H1 (cell line): Measurements from ENCODE around the gene CERT1. TPM values are rescaled to one million over a fixed set of nuclear protein-coding genes. Genes with fewer than 3 reads are reported as not detected.

Source experiments
- CTCF ChIA-PET: fragments of 300-600 bp; sonication (Branson Sonifier 250); formaldehyde crosslinking; loops from one replicate; lab custom pipeline; 2021; ENCODE audit not compliant: partially characterized antibody; lab: Charles Lee
- POLR2A ChIA-PET: fragments of 300-600 bp; sonication (Branson Sonifier 250); formaldehyde crosslinking; loops from one replicate; lab custom pipeline; 2021; ENCODE audit warnings: inconsistent platforms; ENCODE audit not compliant: partially characterized antibody; lab: Charles Lee
- DNase-seq, 2 experiments: peaks; one replicate each; pipeline versions ENCODE4 v3.0.0 to v3.0.0-alpha.2; 2010 to 2022; ENCODE audit warnings: low spot score in 2 of 2, low read depth in 1 of 2, mixed read lengths in 1 of 2
- FAIRE-seq: peaks from 2 replicates; lab custom pipeline; 2011; peaks lifted over from hg19 to GRCh38; lab: Jason Lieb, UNC
- H2AFZ ChIP-seq: 2 replicates; pipeline ENCODE4 v1.8.1; 2012; ENCODE audit warnings: low read length, inconsistent platforms
- H2AK5ac ChIP-seq: 2 replicates; pipeline ENCODE4 v1.6.1; 2013; ENCODE audit warnings: low read depth, low read length
- H2BK120ac ChIP-seq: replicated peaks from 2 replicates; pipeline ENCODE3; 2013; ENCODE audit warnings: low read depth, low read length, inconsistent platforms
- H2BK12ac ChIP-seq: 2 replicates; pipeline ENCODE4 v1.6.1; 2013; ENCODE audit warnings: low read depth, low read length
- H2BK15ac ChIP-seq: 2 replicates; pipeline ENCODE4 v1.6.1; 2013; ENCODE audit warnings: low read length
- H2BK20ac ChIP-seq: 2 replicates; pipeline ENCODE4 v1.6.1; 2013; ENCODE audit warnings: low read length
- H2BK5ac ChIP-seq: 2 replicates; pipeline ENCODE4 v1.6.1; 2013; ENCODE audit warnings: low read depth, low read length
- H3K14ac ChIP-seq: 2 replicates; pipeline ENCODE4 v1.6.1; 2013; ENCODE audit warnings: inconsistent platforms; ENCODE audit not compliant: insufficient read length
- H3K18ac ChIP-seq: 2 replicates; pipeline ENCODE4 v1.6.1; 2013; ENCODE audit warnings: low read length; ENCODE audit errors: extremely low read depth
- H3K23ac ChIP-seq: 2 replicates; pipeline ENCODE4 v1.6.1; 2013; ENCODE audit warnings: inconsistent platforms; ENCODE audit not compliant: insufficient read length
- H3K23me2 ChIP-seq: 2 replicates; pipeline ENCODE4 v1.6.1; 2013; ENCODE audit warnings: low read depth, low read length
- H3K27ac ChIP-seq: 2 replicates; pipeline ENCODE4 v1.6.1; 2011; ENCODE audit warnings: low read depth, low read length, inconsistent platforms
- H3K27me3 ChIP-seq, 4 experiments: replicated peaks in 1 of 4; 1 replicate in 1 of 4; 2 replicates in 3 of 4; pipeline versions ENCODE4 v1.6.1 to v1.8.1; 2011 to 2013; ENCODE audit warnings: low read length in 3 of 4, mild to moderate bottlenecking in 3 of 4, inconsistent platforms in 2 of 4, mixed read lengths in 2 of 4, moderate library complexity in 1 of 4; ENCODE audit not compliant: control insufficient read depth in 3 of 4, insufficient read depth in 3 of 4; ENCODE audit errors: extremely low read depth in 1 of 4
- H3K36me3 ChIP-seq, 4 experiments: 2 replicates each; pipeline versions ENCODE4 v1.6.1 to v1.8.1; 2011 to 2013; ENCODE audit warnings: mild to moderate bottlenecking in 4 of 4, low read length in 3 of 4, moderate library complexity in 2 of 4, control low read depth in 1 of 4, inconsistent platforms in 1 of 4; ENCODE audit not compliant: insufficient read depth in 4 of 4, control insufficient read depth in 2 of 4
- H3K4ac ChIP-seq: replicated peaks from 2 replicates; pipeline ENCODE3; 2013; ENCODE audit warnings: low read length, low read depth, mixed read lengths, inconsistent platforms; ENCODE audit not compliant: insufficient read length
- H3K4me1 ChIP-seq, 4 experiments: replicated peaks in 1 of 4; 1 replicate in 1 of 4; 2 replicates in 3 of 4; pipeline versions ENCODE4 v1.6.1 to v1.8.1; 2011 to 2013; ENCODE audit warnings: low read length in 3 of 4, inconsistent platforms in 2 of 4, mixed read lengths in 1 of 4; ENCODE audit not compliant: insufficient read depth in 4 of 4, control insufficient read depth in 3 of 4
- H3K4me2 ChIP-seq, 2 experiments: 2 replicates each; pipeline versions ENCODE4 v1.6.1 to v1.8.1; 2011 to 2013; ENCODE audit warnings: low read depth in 2 of 2, low read length in 2 of 2, control low read depth in 1 of 2, inconsistent platforms in 1 of 2, mild to moderate bottlenecking in 1 of 2; ENCODE audit not compliant: insufficient read depth in 1 of 2
- H3K4me3 ChIP-seq, 4 experiments: fragments of 200-600, 300-600 bp in 1 of 4; sonication (generic), shearing (Covaris generic), sonication (Bioruptor Twin) in 1 of 4; 2 replicates each; pipeline versions ENCODE4 v1.5.1 to v1.8.1; 2011 to 2016; ENCODE audit warnings: low read length in 4 of 4, low read depth in 3 of 4, control low read depth in 2 of 4, inconsistent platforms in 2 of 4, mild to moderate bottlenecking in 2 of 4, mixed read lengths in 1 of 4, moderate library complexity in 1 of 4; ENCODE audit not compliant: insufficient read depth in 2 of 4; ENCODE audit errors: extremely low read depth in 1 of 4
- H3K56ac ChIP-seq: replicated peaks from 2 replicates; pipeline ENCODE3; 2013; ENCODE audit warnings: low read depth, mild to moderate bottlenecking, mixed read lengths, low read length, inconsistent platforms; ENCODE audit not compliant: insufficient read length
- H3K79me1 ChIP-seq: 2 replicates; pipeline ENCODE4 v1.6.1; 2013; ENCODE audit warnings: low read depth, low read length, control low read depth
- H3K79me2 ChIP-seq, 2 experiments: 2 replicates each; pipeline versions ENCODE4 v1.6.1 to v1.8.1; 2012 to 2013; ENCODE audit warnings: low read length in 2 of 2, mild to moderate bottlenecking in 2 of 2, inconsistent platforms in 1 of 2; ENCODE audit not compliant: insufficient read depth in 2 of 2, control insufficient read depth in 1 of 2
- H3K9ac ChIP-seq, 4 experiments: replicated peaks in 1 of 4; 1 replicate in 1 of 4; 2 replicates in 3 of 4; pipeline versions ENCODE4 v1.6.1 to v1.8.1; 2011 to 2013; ENCODE audit warnings: low read depth in 3 of 4, low read length in 3 of 4, control low read depth in 2 of 4, mild to moderate bottlenecking in 2 of 4, moderate library complexity in 2 of 4, inconsistent platforms in 1 of 4; ENCODE audit errors: extremely low read depth in 1 of 4
- H3K9me3 ChIP-seq, 2 experiments: 2 replicates each; pipeline versions ENCODE4 v1.6.1 to v1.8.1; 2012 to 2013; ENCODE audit warnings: mild to moderate bottlenecking in 2 of 2, moderate library complexity in 2 of 2, control low read depth in 1 of 2, inconsistent platforms in 1 of 2, low read depth in 1 of 2, low read length in 1 of 2, mixed read lengths in 1 of 2; ENCODE audit not compliant: insufficient read depth in 2 of 2
- H4K20me1 ChIP-seq, 2 experiments: replicated peaks in 1 of 2; 2 replicates each; pipeline versions ENCODE3 to v1.8.1; 2011 to 2013; ENCODE audit warnings: inconsistent platforms in 2 of 2, low read length in 2 of 2, mild to moderate bottlenecking in 1 of 2; ENCODE audit not compliant: insufficient read depth in 2 of 2, control insufficient read depth in 1 of 2
- H4K5ac ChIP-seq: 2 replicates; pipeline ENCODE4 v1.6.1; 2013; ENCODE audit warnings: low read length, low read depth, mixed read lengths, inconsistent platforms; ENCODE audit not compliant: insufficient read length
- H4K8ac ChIP-seq: 2 replicates; pipeline ENCODE4 v1.8.0; 2013; ENCODE audit warnings: mild to moderate bottlenecking, moderate library complexity, low read length, inconsistent platforms; ENCODE audit not compliant: insufficient read depth; ENCODE audit errors: extremely low read depth
- H4K91ac ChIP-seq: replicated peaks from 2 replicates; pipeline ENCODE3; 2013; ENCODE audit warnings: low read length, mixed read lengths, inconsistent platforms; ENCODE audit not compliant: insufficient read length
- BACH1 ChIP-seq: IDR thresholded peaks from 2 replicates; pipeline ENCODE4 v1.6.1; 2012; ENCODE audit warnings: low read length, improper control_type of control experiment
- BCL11A ChIP-seq, 2 experiments: IDR thresholded peaks; one replicate each; pipeline ENCODE4 v1.6.1; 2011; ENCODE audit warnings: low read depth in 2 of 2, low read length in 2 of 2, mild to moderate bottlenecking in 2 of 2
- CEBPB ChIP-seq: IDR thresholded peaks from 2 replicates; pipeline ENCODE4 v1.6.1; 2012; ENCODE audit warnings: low read depth, low read length
- CHD2 ChIP-seq: IDR thresholded peaks from 2 replicates; pipeline ENCODE4 v1.6.1; 2012; ENCODE audit warnings: low read length, improper control_type of control experiment
- E2F6 ChIP-seq: IDR thresholded peaks from 2 replicates; pipeline ENCODE4 v1.6.1; 2012; ENCODE audit warnings: inconsistent platforms
- FOSL1 ChIP-seq: IDR thresholded peaks from 2 replicates; pipeline ENCODE4 v1.6.1; 2011; ENCODE audit warnings: mild to moderate bottlenecking, low read depth, low read length, moderate library complexity; ENCODE audit not compliant: insufficient read depth
- GABPA ChIP-seq: IDR thresholded peaks from 2 replicates; pipeline ENCODE4 v1.6.1; 2011; ENCODE audit warnings: mild to moderate bottlenecking, low read length, moderate library complexity, borderline replicate concordance; ENCODE audit not compliant: insufficient read depth
- POLR2AphosphoS5 ChIP-seq: IDR thresholded peaks from 2 replicates; pipeline ENCODE4 v1.6.1; 2011; ENCODE audit warnings: low read depth, low read length
- RXRA ChIP-seq: IDR thresholded peaks from 2 replicates; pipeline ENCODE4 v1.6.1; 2011; ENCODE audit warnings: low read depth, mild to moderate bottlenecking, low read length, moderate library complexity; ENCODE audit not compliant: insufficient read depth
- TAF7 ChIP-seq: optimal IDR thresholded peaks from 2 replicates; pipeline ENCODE3; 2011; ENCODE audit warnings: low read depth, mild to moderate bottlenecking, inconsistent platforms, low read length, moderate library complexity, borderline replicate concordance
- TBP ChIP-seq: IDR thresholded peaks from 2 replicates; pipeline ENCODE4 v1.6.1; 2011; ENCODE audit warnings: low read depth, low read length, improper control_type of control experiment
- WGBS, 2 experiments: shearing (Covaris generic) in 1 of 2; methylation state at CpG; one replicate each; pipeline versions ENCODE4 v1.1.6 to v1.1.7; 2013 to 2015; ENCODE audit warnings: low lambda C conversion rate in 2 of 2, mixed read lengths in 2 of 2, inconsistent platforms in 1 of 2, low coverage in 1 of 2, missing lambda C conversion rate in 1 of 2; ENCODE audit not compliant: insufficient replicate concordance in 2 of 2, insufficient coverage in 1 of 2, insufficient read length in 1 of 2; ENCODE audit errors: extremely low coverage in 1 of 2, missing lambda C conversion rate in 1 of 2; 5-methylcytosine and 5-hydroxymethylcytosine counted together
- polyA plus RNA-seq, 7 experiments: library from polyadenylated mRNA; depleted of rRNA in 3 of 7; stranded (reverse) in 5 of 7; unstranded in 2 of 7; fragments of >200 nt in 5 of 7; fragments of 200-250 nt in 2 of 7; gene quantifications; 1 replicate in 5 of 7; 2 replicates in 1 of 7; 4 replicates in 1 of 7; pipeline versions ENCODE4 v1.2.1 to v1.2.3, GENCODE V29; 2011 to 2013; ENCODE audit warnings: missing spikeins in 2 of 7, mixed read lengths in 2 of 7
- total RNA-seq: library from RNA; stranded (reverse); fragmentation: NEBNext Ultra II Directional; extraction: Animal tissue kit (Norgen Biotek cat#: 25700); gene quantifications from 2 replicates; pipeline ENCODE4 v1.2.1, GENCODE V29; 2021

Gene CERT1
- total and polyA plus RNA-seq, 2 of the 8 experiments (the other 6 are each of a cell fraction or from before 2014, with no cell fraction given) = 7.8 to 55.3 TPM

- FAIRE-seq = no peak
- ChIA-PET CTCF (interaction anchor here (0.7 to 1.3 kb wide), 4 partner anchors 9 to 377 kb away, joined by 3 to 4 read pairs (median 3); no protein-coding TSS in a partner anchor), POLR2A (interaction anchor here (1.5 kb wide), 1 partner anchor 10 kb away, joined by 4 read pairs; no protein-coding TSS in a partner anchor)
- Histone ChIP-seq H3K56ac (no peak overlapping the region), H4K91ac (no peak overlapping the region), H2BK120ac (no peak overlapping the region), H3K27ac (no peak overlapping the region), H3K36me3 (peaks cover 3 to 9% (median 6%) of the 10 kb centered on the region in 4 experiments; a peak in 5 of 8 replicates), H4K5ac (no peak overlapping the region), H3K23ac (no peak overlapping the region), H2BK5ac (no peak overlapping the region), H2AK5ac (no peak overlapping the region), H3K9ac (no peak overlapping the region), H4K8ac (no peak overlapping the region), H2BK20ac (no peak overlapping the region), H3K27me3 (no peaks in the 10 kb centered on the region), H3K4ac (no peak overlapping the region), H3K4me3 (no peak overlapping the region), H2BK15ac (no peak overlapping the region), H3K4me2 (no peak overlapping the region), H3K14ac (no peak overlapping the region), H3K23me2 (no peaks in the 10 kb centered on the region), H3K4me1 (peaks cover 0 to 3% (median 1%) of the 10 kb centered on the region in 4 experiments; a peak in 2 of 7 replicates), H4K20me1 (no peaks in the 10 kb centered on the region), H3K79me1 (no peaks in the 10 kb centered on the region), H3K9me3 (no peaks in the 10 kb centered on the region), H2AFZ (no peak overlapping the region), H3K79me2 (no peaks in the 10 kb centered on the region), H3K18ac (no peak overlapping the region), H2BK12ac (no peak overlapping the region)
- TF ChIP-seq TBP (no peak), POLR2AphosphoS5 (no peak), E2F6 (no peak), CHD2 (no peak), BCL11A (IDR thresholded peaks at IDR 0.05; ENCODE audit: low read depth in 2 of 2, low read length in 2 of 2) (no peak), FOSL1 (no peak), GABPA (no peak), CEBPB (no peak), BACH1 (no peak), TAF7 (no peak), RXRA (no peak)
- no peak for DNase-seq
- 95% methylated on average over 4 of the region's 4 CpGs; no CpG with 5 or more reads in 1 of the 2 experiments for WGBS, 2 experiments
Measured at GRCh38 chr5:75375414-75375813, 136.0 kb downstream of the CERT1 start.
